ENCODE data around the gene CCT8. TPM values are rescaled to one million over a fixed set of nuclear protein-coding genes. Genes with fewer than 3 reads are reported as not detected.

Gene CCT8
- total and polyA plus RNA-seq, 2 of the 8 experiments (the other 6 are each of a cell fraction or from before 2014, with no cell fraction given) = 151 to 319 TPM

- TF ChIP-seq SIN3A (conservative IDR thresholded peaks at IDR 0.05 in 1 of 2, IDR thresholded peaks at IDR 0.05 in 1 of 2; ENCODE audit: low read depth in 1 of 2, low read length in 2 of 2) (peak in 1 of 2 experiments; percentile 24; a peak in 1 of 4 replicates), ASH2L (IDR thresholded peaks at IDR 0.05; ENCODE audit: low read length) (no peak), SAP30 (IDR thresholded peaks at IDR 0.05; ENCODE audit: insufficient read depth, insufficient replicate concordance, low read length) (peak; percentile 63)
- TF ChIP-seq, protein P1, sequence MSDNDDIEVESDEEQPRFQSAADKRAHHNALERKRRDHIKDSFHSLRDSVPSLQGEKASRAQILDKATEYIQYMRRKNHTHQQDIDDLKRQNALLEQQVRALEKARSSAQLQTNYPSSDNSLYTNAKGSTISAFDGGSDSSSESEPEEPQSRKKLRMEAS (IDR thresholded peaks at IDR 0.05) = 0 out of 2 replicates have a peak, but pooled peaks have one; percentile 22
- H2AFZ ChIP-seq (ENCODE audit: low read length) = 0 out of 2 replicates have a peak overlapping the region, but pooled peaks have one; percentile 58
- H3K4me2 ChIP-seq (ENCODE audit: insufficient read depth in 1 of 2, low read depth in 2 of 2, low read length in 2 of 2) = peak overlapping the region; percentile 70 to 73
- DNase-seq (ENCODE audit: low read depth in 1 of 2, low spot score in 2 of 2) (no peak), FAIRE-seq (no peak)
- H3K27ac ChIP-seq (ENCODE audit: low read depth, low read length) = peak overlapping the region; percentile 83
- H3K36me3 ChIP-seq (ENCODE audit: control insufficient read depth in 2 of 4, insufficient read depth in 4 of 4, low read length in 3 of 4) = peaks cover 0 to 25% (median 10%) of the 10 kb centered on the region in 4 experiments; a peak in 6 of 8 replicates
- H3K18ac ChIP-seq (ENCODE audit: extremely low read depth, low read length) = peak overlapping the region; percentile 40; the same call in 1 of the 2 replicates
- peak overlapping the region; percentile 93 for H3K4ac ChIP-seq (replicated peaks; ENCODE audit: insufficient read length, low read depth, low read length)
- peaks cover 7% of the 10 kb centered on the region; the same call in 1 of the 2 replicates for H3K23me2 ChIP-seq (ENCODE audit: low read depth, low read length)
- H3K79me2 ChIP-seq (ENCODE audit: control insufficient read depth in 1 of 2, insufficient read depth in 2 of 2, low read length in 2 of 2) = peaks cover 27 to 53% of the 10 kb centered on the region in 2 experiments
- peaks cover 7 to 11% of the 10 kb centered on the region in 2 experiments for H4K20me1 ChIP-seq (replicated peaks in 1 of 2; ENCODE audit: control insufficient read depth in 1 of 2, insufficient read depth in 2 of 2, low read length in 2 of 2)
- H3K23ac ChIP-seq (ENCODE audit: insufficient read length) = no peak overlapping the region
- H3K4me1 ChIP-seq (replicated peaks in 1 of 4; ENCODE audit: control insufficient read depth in 3 of 4, insufficient read depth in 4 of 4, low read length in 3 of 4) = peaks cover 0 to 5% (median 0%) of the 10 kb centered on the region in 4 experiments; a peak in 2 of 7 replicates
- peak overlapping the region; percentile 77 to 97 (median 88) for H3K4me3 ChIP-seq (ENCODE audit: extremely low read depth in 1 of 4, insufficient read depth in 2 of 4, low read depth in 3 of 4, low read length in 4 of 4)
- no peak overlapping the region for H4K8ac ChIP-seq (ENCODE audit: extremely low read depth, insufficient read depth, low read length)
- 0 out of 2 replicates have a peak, but pooled peaks cover 3% of the 10 kb centered on the region for H3K79me1 ChIP-seq (ENCODE audit: low read depth, low read length)
- no peak overlapping the region for H2BK120ac ChIP-seq (replicated peaks; ENCODE audit: low read depth, low read length)
- 4% methylated on average over 13 of the region's 13 CpGs; no CpG with 5 or more reads in 1 of the 2 experiments for WGBS, 2 experiments (ENCODE audit: extremely low coverage in 1 of 2, insufficient coverage in 1 of 2, insufficient read length in 1 of 2, insufficient replicate concordance in 2 of 2, low coverage in 1 of 2, low lambda C conversion rate in 2 of 2, missing lambda C conversion rate in 1 of 2)
- no peak overlapping the region for H2BK20ac ChIP-seq (ENCODE audit: low read length)
- H3K9ac ChIP-seq (replicated peaks in 1 of 4; ENCODE audit: extremely low read depth in 1 of 4, low read depth in 3 of 4, low read length in 3 of 4) = peak overlapping the region; percentile 89 to 98 (median 93)
- H4K91ac ChIP-seq (replicated peaks; ENCODE audit: insufficient read length, low read length) = peak overlapping the region; percentile 77
- H3K27me3 ChIP-seq (replicated peaks in 1 of 4; ENCODE audit: control insufficient read depth in 3 of 4, extremely low read depth in 1 of 4, insufficient read depth in 3 of 4, low read length in 3 of 4) = no peaks in the 10 kb centered on the region
- H3K56ac ChIP-seq (replicated peaks; ENCODE audit: insufficient read length, low read depth, low read length) = peak overlapping the region; percentile 42
- no peaks in the 10 kb centered on the region; a peak in 1 of 4 replicates for H3K9me3 ChIP-seq (ENCODE audit: insufficient read depth in 2 of 2, low read depth in 1 of 2, low read length in 1 of 2)
- no peak overlapping the region for H2BK15ac ChIP-seq (ENCODE audit: low read length)
- peak overlapping the region; percentile 25 for H3K14ac ChIP-seq (ENCODE audit: insufficient read length)
- peak overlapping the region; percentile 95 for H2BK5ac ChIP-seq (ENCODE audit: low read depth, low read length)
- POLR2A ChIA-PET (ENCODE audit: partially characterized antibody) = interaction anchor here (1.0 to 3.3 kb wide), 9 partner anchors 11 to 874 kb away, joined by 3 to 37 read pairs (median 4); partner anchors contain the start of gene LTN1
- CTCF ChIA-PET (ENCODE audit: partially characterized antibody) = interaction anchor here (1.8 to 2.1 kb wide), 2 partner anchors 16 to 298 kb away, joined by 5 read pairs; no protein-coding TSS in a partner anchor
- no peak overlapping the region for H4K5ac ChIP-seq (ENCODE audit: insufficient read length, low read depth, low read length)
- peak overlapping the region; percentile 27; the same call in 1 of the 2 replicates for H2BK12ac ChIP-seq (ENCODE audit: low read depth, low read length)
- H2AK5ac ChIP-seq (ENCODE audit: low read depth, low read length) = no peak overlapping the region
These were observed 601 bp downstream of the CCT8 start for GRCh38 chr21:29072873-29073221.
